Amniotic stem cell (primary cell): Measurements from ENCODE around the gene RAP1GAP2.
"Not testable (repeated sequence)": the region's sequence is repeated elsewhere in the genome, so short reads cannot be mapped to it uniquely, and the experiment has no call there.

Source experiments
- DNase-seq: peaks from one replicate; lab custom pipeline; 2025; lab: John Stamatoyannopoulos, UW

RAP1GAP2 gene

GRCh38 chr17:2998469-2998901, 202.2 kb downstream of the RAP1GAP2 start:
- DNase-seq = not testable (repeated sequence)

DNA sequence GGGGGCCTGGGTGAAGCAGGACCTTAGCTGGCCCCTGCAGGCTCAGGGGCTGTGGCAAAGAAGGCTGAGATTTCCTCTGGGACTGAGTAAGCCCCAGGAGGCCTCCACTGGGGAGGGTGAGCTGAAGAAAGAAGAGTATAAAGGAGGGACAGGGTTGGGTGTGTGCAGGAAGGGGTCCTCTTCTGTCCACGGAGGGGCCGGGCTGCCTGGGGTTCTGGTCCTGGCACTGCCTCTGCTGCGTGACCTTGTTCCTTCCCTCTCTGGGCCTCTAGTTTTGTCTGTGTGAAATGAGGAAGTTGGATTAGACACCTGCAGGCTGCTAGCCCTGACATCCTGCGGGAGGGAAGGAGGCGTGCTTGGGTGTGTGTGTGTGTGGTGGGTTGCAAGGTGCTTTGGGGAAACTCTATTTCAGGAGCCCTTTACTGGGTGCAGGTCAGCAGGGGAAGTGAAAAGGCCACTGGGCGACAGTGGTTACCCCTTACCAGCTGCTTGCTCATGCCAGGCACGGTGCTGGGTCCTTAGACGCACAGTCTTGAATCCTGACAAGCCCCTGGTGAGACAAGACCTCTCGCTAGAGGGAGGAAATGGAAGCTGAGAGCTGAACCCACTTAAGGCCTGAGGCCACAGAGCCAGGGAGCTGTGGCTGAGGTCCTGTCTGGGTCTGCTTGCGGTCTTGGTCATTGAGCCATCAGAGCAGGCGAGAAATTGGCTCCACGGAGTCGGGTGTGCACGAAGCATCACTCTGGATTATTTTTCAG, 206.5 kb downstream of the RAP1GAP2 start:
- DNase-seq = no peak

GRCh38 chr17:3003296-3004149, 207.3 kb downstream of the RAP1GAP2 start:
- no peak for DNase-seq

DNA sequence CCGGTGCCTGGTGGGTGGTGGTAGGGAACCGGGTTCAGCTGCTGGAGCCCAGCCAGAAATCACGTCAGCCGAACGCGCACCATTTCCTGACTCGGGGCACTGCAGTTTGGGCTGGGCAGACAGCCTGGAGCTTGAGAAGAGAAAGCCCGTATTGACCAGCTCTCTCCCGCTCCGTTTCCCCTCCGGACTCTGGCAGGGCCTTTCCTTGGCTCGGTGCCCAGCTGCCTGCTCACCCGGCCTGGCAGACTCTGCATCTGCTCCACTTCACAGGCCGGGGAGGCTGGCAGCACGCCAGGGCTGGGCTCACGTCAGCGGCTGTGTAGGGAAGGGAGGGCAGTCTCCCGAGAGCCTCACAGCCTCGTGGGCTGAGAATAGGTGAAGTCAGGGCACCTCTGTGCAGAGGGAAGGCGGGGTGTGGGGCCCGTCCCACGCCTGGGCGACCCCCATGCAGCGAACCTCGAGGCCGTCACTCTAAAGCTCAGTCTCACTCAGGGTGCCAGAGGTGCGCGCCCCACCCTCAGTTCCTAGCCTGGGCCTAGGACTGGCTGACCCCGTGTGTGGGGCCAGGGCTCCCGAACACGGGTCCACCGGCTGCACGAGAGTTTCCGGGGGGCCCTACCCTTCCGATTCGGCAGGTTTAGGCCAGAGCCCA, 208.0 kb downstream of the RAP1GAP2 start:
- DNase-seq = no peak

DNA sequence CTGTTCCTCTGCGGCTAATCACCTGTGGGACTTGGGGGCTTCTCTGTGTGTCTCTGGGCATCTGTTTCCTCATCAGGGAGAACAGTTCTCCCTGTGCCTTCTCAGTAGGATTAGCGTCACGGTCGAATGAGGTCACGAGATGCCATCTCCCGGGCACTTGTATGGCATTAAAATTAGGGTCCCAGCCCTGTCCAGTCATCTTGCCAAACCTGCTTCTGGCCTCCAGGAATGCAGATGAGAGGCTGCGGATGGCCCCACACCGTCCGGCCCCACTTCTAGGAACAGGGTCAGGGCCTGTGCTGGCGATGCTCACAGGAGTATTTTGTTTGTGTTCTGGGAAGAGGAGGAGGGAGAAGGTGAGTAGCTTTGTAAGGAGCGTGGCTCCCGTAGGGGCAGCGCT, 208.7 kb downstream of the RAP1GAP2 start:
- DNase-seq = no peak

- DNase-seq = no peak
These were observed 209.5 kb downstream of the RAP1GAP2 start for GRCh38 chr17:3005696-3006095.

- no peak for DNase-seq
These were observed 210.6 kb downstream of the RAP1GAP2 start for GRCh38 chr17:3006801-3007200.

- DNase-seq = no peak
These were observed 211.4 kb downstream of the RAP1GAP2 start for GRCh38 chr17:3007651-3008121.

DNA sequence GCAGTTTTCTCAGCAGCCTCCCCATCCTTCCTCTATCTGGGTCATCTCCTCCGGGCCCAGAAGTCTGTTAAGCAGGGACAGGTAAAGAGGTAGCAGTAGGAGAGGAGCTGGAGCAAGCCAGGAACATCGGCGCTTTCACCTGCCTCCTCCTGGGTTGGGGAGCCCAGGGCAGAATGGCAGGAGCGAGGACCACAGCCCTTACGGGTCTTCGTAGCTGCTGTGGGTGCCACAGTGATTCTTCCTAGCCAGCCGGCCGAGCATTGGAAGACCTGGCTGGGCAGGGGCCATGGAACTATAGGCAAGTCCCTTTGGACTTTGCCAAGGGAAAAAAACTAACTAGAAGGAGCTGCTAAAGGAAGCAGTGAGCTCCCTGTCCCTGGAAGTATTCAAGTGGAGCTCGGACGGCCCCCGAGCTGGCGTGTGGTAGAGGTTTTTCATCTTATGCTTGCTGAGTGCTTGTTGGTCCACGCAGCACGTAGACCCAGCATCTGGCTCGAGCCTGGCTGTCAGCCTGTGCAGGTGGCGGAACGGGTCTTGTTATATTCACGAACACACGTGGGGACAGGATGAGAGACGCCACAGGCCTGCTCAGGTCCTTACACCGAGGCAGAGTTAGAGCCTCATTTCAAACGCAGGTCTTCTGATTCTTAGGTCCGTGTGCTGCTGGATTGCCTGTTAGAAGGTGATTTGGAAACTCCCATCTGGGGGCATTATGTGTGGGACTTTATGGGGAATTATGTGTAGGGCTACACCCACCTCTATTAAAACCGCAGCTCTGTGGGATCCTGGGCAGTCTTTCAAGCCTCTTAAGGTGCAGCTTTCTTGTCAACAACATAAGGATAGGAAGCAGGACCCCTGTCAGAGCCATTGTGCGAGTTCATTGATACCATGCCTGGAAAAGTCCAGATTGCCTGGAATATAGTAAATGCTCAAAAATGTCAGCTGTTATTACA, 212.4 kb downstream of the RAP1GAP2 start:
- no peak for DNase-seq

GRCh38 chr17:3009411-3009920, 213.2 kb downstream of the RAP1GAP2 start:
- DNase-seq = no peak

DNA sequence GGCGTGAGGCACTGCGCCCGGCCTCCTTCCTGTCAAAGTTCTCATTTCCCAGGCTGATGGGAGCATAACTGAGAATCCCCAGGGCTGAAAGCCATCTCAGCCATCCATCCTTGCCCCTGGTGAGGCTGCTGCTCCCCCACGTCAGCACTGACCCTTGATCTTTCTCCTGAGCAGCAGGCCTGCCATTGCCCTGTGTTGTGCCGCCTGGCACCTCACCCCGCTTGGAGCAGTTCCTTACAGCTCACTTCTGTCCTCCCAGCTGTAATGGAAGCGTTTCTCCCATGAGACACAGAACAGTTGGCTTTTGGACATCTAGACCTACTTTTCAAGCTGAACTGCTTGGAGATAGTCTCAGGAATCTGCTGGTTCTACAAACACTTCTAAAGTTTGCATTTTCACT, 215.7 kb downstream of the RAP1GAP2 start:
- no peak for DNase-seq

GRCh38 chr17:3012926-3013581, 216.8 kb downstream of the RAP1GAP2 start:
- DNase-seq = no peak

GRCh38 chr17:3015890-3016289, 219.7 kb downstream of the RAP1GAP2 start:
- no peak for DNase-seq

- no peak for DNase-seq
These were observed 221.7 kb downstream of the RAP1GAP2 start for GRCh38 chr17:3017936-3018335.

DNA sequence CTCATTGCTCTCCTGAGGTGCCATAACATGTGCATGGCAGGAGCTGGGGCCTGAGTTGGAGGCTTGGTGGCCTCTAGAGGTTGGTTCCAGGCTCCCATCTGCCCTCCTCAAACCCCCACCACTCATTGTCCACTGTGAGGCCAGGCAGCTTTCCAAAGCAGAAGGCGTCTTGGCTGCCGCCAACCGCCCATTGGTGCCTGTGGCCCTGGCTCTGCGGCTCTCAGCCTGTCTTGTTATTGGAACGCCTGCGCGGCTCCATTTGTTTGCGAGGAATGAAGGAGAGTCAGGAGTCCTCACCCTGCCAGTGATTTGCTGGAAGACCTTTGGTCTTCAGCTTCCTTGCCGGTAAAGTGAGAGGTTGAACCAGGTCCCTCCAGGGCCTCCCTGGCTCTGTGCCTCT, 223.5 kb downstream of the RAP1GAP2 start:
- no peak for DNase-seq

GRCh38 chr17:3020381-3020780, 224.1 kb downstream of the RAP1GAP2 start:
- DNase-seq = no peak

DNA sequence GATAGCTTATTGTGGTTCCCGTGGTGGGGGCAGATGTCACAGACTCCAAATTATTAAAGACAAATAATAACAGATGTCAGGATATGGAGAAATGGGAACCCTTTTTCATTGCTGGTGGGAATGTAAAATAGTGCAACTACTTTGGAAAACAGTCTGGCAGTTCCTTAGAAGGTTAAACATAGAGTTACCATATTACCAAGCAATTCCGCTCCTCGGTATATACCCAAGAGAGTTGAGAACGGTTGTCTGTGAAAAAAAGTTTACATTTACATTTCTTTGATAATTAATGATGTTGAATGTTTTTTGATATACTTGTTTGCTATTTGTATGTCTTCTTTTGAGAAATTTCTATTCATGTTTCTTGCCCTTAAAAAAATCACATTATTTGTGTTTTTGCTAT, 226.0 kb downstream of the RAP1GAP2 start:
- DNase-seq = no peak

- no peak for DNase-seq
These were observed 228.1 kb downstream of the RAP1GAP2 start for GRCh38 chr17:3024346-3024745.

DNA sequence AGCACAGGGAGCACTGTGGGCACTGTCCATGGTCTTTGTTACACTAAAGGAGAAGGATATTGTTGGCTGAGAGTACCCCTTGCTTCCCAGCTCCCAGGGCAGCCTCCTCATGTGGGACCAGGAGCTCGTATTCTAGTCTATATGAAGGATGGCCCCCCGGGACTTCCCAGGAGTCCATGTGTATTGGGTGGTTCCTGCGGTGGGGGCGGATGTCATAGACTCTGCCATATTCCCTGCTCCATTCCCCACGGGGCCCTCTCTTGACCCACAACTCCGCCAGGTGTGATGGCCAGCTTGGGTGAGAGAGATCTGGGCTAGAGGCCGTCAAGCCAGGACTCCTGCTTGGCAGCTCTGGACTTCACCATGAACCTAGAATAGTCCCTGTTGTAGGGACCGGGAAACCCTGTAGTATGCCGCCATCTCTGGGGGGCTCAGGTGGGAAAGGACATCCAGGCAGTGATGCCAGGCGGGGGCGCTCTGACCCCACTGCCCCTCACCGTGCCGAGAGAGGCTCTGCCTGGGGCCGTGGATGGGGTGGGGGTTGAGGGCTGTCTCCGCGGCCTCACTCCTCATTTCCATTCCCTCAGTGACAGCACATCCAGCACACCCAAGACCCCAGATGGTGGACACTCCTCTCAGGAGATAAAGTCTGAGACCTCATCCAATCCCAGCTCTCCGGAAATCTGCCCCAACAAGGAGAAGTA, 229.3 kb downstream of the RAP1GAP2 start:
- DNase-seq = no peak
